ENCODE results near the gene PAN3.

Gene PAN3

GRCh38 chr13:28314879-28315278, 176.5 kb downstream of the PAN3 start:
- no peak for DNase-seq (ENCODE audit: low read depth)

- DNase-seq (ENCODE audit: low read depth): no peak
Observed at GRCh38 chr13:28316129-28316528, 177.8 kb downstream of the PAN3 start.

- no peak for DNase-seq (ENCODE audit: low read depth)
Observed at GRCh38 chr13:28316836-28317235, 178.5 kb downstream of the PAN3 start.

- DNase-seq (ENCODE audit: low read depth): no peak
Observed at GRCh38 chr13:28318496-28318895, 180.2 kb downstream of the PAN3 start.

- no peak for DNase-seq (ENCODE audit: low read depth)
Observed at GRCh38 chr13:28319528-28319927, 181.2 kb downstream of the PAN3 start.

GRCh38 chr13:28320209-28320608, 181.9 kb downstream of the PAN3 start:
- DNase-seq (ENCODE audit: low read depth): no peak

- DNase-seq (ENCODE audit: low read depth): no peak
Observed at GRCh38 chr13:28320884-28321574, 182.7 kb downstream of the PAN3 start.

- no peak for DNase-seq (ENCODE audit: low read depth)
Observed at GRCh38 chr13:28321756-28322155, 183.4 kb downstream of the PAN3 start.

- DNase-seq (ENCODE audit: low read depth): no peak
Observed at GRCh38 chr13:28322256-28322905, 184.0 kb downstream of the PAN3 start.

- peak; percentile 2 for DNase-seq (ENCODE audit: low read depth)
Observed at GRCh38 chr13:28324181-28324789, 185.9 kb downstream of the PAN3 start.

- no peak for DNase-seq (ENCODE audit: low read depth)
Observed at GRCh38 chr13:28325022-28325421, 186.7 kb downstream of the PAN3 start.

- no peak for DNase-seq (ENCODE audit: low read depth)
Observed at GRCh38 chr13:28326056-28326455, 187.7 kb downstream of the PAN3 start.

GRCh38 chr13:28327373-28328270, 189.3 kb downstream of the PAN3 start:
- no peak for DNase-seq (ENCODE audit: low read depth)

- no peak for DNase-seq (ENCODE audit: low read depth)
Observed at GRCh38 chr13:28328271-28328607, 189.9 kb downstream of the PAN3 start.

- DNase-seq (ENCODE audit: low read depth): no peak
Observed at GRCh38 chr13:28329395-28330158, 191.2 kb downstream of the PAN3 start.

GRCh38 chr13:28333204-28333881, 195.0 kb downstream of the PAN3 start:
- no peak for DNase-seq (ENCODE audit: low read depth)

- DNase-seq (ENCODE audit: low read depth): no peak
Observed at GRCh38 chr13:28336193-28336657, 197.9 kb downstream of the PAN3 start.

- no peak for DNase-seq (ENCODE audit: low read depth)
Observed at GRCh38 chr13:28337166-28338005, 199.0 kb downstream of the PAN3 start.

GRCh38 chr13:28338006-28338574, 199.7 kb downstream of the PAN3 start:
- DNase-seq (ENCODE audit: low read depth): no peak

- DNase-seq (ENCODE audit: low read depth): no peak
Observed at GRCh38 chr13:28338742-28339141, 200.4 kb downstream of the PAN3 start.

Measured in activated T-helper 1 cell treated with Interleukin-2 at 50 U/mL for 16 hours (primary cell).